Measurements from ENCODE around the gene TTPAL. TPM values are rescaled to one million over a fixed set of nuclear protein-coding genes. Genes with fewer than 3 reads are reported as not detected.

TTPAL gene
- total and polyA plus RNA-seq, 7 donors: 3.0 to 10.0 (median 7.2) TPM

DNA sequence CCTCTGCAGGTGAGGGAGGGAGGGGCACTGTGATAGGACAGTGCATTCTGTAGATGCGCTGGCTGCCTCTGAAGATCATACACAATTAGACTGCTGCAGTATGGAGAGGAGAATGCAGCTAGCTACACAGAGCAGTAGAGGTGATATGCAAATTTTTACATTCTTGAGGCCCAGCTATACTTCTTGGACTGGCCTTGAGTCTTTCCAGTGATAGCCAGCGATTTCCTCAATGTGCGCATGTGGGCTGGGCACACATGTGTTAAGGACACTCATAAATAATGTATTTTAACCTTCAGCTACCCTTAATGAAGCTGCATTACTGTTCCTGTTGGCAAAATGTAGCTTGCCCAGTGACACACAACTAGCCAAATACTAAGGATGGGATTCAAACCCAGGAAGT is 19.0 kb downstream of the TTPAL start:
- no peak for DNase-seq
- intact Hi-C loops (cut with DNase I): no loop called here
- Histone ChIP-seq H3K27me3 (no peaks in the 10 kb centered on the region), H3K4me3 (no peak overlapping the region), H3K4me1 (peaks cover 0 to 7% (median 2%) of the 10 kb centered on the region in 4 donors), H3K9me3 (no peaks in the 10 kb centered on the region), H3K36me3 (peaks cover 12 to 100% (median 51%) of the 10 kb centered on the region in 4 donors), H3K27ac (peak overlapping the region in 3 of 4 donors; percentile 13 to 67 (median 23))
- TF ChIP-seq, protein P1, sequence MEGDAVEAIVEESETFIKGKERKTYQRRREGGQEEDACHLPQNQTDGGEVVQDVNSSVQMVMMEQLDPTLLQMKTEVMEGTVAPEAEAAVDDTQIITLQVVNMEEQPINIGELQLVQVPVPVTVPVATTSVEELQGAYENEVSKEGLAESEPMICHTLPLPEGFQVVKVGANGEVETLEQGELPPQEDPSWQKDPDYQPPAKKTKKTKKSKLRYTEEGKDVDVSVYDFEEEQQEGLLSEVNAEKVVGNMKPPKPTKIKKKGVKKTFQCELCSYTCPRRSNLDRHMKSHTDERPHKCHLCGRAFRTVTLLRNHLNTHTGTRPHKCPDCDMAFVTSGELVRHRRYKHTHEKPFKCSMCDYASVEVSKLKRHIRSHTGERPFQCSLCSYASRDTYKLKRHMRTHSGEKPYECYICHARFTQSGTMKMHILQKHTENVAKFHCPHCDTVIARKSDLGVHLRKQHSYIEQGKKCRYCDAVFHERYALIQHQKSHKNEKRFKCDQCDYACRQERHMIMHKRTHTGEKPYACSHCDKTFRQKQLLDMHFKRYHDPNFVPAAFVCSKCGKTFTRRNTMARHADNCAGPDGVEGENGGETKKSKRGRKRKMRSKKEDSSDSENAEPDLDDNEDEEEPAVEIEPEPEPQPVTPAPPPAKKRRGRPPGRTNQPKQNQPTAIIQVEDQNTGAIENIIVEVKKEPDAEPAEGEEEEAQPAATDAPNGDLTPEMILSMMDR (IDR thresholded peaks at IDR 0.05): no peak
- no peak for TF ChIP-seq POLR2AphosphoS5 (IDR thresholded peaks at IDR 0.05)
- WGBS, 2 donors: 85 to 97% methylated on average over 3 of the region's 3 CpGs

DNA sequence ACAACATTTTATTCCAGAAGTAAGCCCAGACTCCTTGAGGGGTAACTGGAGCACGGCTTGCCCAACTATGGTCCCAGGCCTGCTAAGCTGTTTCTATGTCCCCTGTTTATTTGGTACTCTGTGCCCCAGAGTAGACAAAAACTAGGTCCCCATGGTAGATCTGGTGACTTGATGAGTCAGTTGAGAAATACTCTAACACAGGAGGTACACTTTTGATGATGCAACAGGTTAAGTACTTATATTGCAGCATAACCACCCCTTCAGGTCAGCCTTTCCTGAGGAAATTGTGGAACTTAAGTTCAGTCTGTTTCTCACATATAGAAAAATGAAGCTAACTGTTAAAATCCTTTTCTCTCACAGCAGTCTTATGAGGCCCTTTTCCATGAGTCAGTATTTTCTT is 19.6 kb downstream of the TTPAL start:
- no peak for DNase-seq
- intact Hi-C loops (cut with DNase I): no loop called here
- TF ChIP-seq POLR2A (IDR thresholded peaks at IDR 0.05) (no peak), POLR2AphosphoS5 (IDR thresholded peaks at IDR 0.05) (peak; percentile 7 to 31 (median 16))
- Histone ChIP-seq H3K27me3 (no peaks in the 10 kb centered on the region), H3K4me3 (no peak overlapping the region), H3K27ac (peak overlapping the region; percentile 19 to 67 (median 40)), H3K36me3 (peaks cover 18 to 100% (median 52%) of the 10 kb centered on the region in 4 donors), H3K9me3 (no peaks in the 10 kb centered on the region), H3K4me1 (peaks cover 0 to 7% (median 2%) of the 10 kb centered on the region in 4 donors)
- WGBS, 2 donors: 96 to 97% methylated on average over 1 of the region's 1 CpG

DNA sequence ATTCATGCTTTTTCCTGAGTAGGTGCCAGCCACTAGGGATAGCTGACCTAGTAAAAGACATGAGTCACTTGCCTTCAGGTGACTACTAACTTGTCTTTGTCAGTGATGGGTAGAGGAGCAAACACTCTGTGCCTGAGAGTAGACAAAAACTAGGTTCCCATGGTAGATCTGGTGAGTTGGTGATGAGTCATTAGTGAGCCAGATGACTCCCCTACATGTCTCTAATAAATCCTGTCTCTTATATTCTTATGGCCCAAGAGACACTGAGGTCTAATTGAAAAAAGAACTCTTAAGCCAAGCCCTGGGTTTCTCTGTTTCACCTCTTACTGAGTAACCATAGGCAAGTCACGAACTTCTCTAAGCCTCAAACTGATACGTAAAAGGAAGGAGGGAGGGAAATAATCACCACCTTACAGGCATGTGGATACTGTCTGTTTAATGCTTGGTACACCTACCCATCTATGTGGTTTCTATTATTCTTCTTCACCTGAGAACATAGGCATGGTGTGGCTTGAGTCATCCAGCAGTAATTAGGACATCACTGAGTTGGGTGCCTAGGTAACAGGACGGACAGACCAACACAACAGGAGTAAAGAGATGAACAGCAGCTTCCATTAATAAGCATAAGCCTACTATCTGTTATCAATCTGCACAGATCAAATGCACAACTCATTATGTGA is 20.3 kb downstream of the TTPAL start:
- peaks cover 0 to 7% (median 2%) of the 10 kb centered on the region in 4 donors for H3K4me1 ChIP-seq
- intact Hi-C loops (cut with DNase I): no loop called here
- H3K9me3 ChIP-seq: no peaks in the 10 kb centered on the region
- WGBS, 2 donors: 87 to 96% methylated on average over 3 of the region's 3 CpGs
- DNase-seq: peak; percentile 28
- H3K36me3 ChIP-seq: peaks cover 25 to 100% (median 54%) of the 10 kb centered on the region in 4 donors
- H3K4me3 ChIP-seq: no peak overlapping the region
- H3K27me3 ChIP-seq: no peaks in the 10 kb centered on the region
- no peak for TF ChIP-seq POLR2A (IDR thresholded peaks at IDR 0.05)
- peak in 2 of 4 donors; percentile 1 to 5 for TF ChIP-seq POLR2AphosphoS5 (IDR thresholded peaks at IDR 0.05)
- no peak for TF ChIP-seq EP300 (IDR thresholded peaks at IDR 0.05)
- TF ChIP-seq, protein P1 (IDR thresholded peaks at IDR 0.05): no peak
- H3K27ac ChIP-seq: peak overlapping the region; percentile 19 to 67 (median 40)

DNA sequence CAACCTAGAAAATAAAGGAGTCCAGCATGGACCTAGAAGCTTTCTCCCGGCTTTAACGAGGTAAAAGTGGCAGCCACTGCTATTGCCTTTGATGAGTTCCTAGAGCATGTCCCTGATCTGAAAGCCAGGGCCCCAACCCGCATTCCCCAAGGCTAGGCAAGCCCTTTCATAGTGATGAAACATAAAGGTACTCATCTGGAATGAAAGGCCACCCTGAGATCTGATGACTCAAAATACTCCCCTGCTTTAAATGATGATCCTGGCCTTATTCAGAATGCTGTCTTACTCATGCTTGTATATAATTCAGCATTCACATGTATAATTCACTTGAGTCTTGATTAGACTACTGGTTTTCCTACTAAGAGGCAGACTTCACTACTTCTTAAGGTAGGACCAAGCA is 21.3 kb downstream of the TTPAL start:
- H3K36me3 ChIP-seq: peaks cover 31 to 100% (median 63%) of the 10 kb centered on the region in 4 donors
- no peaks in the 10 kb centered on the region for H3K27me3 ChIP-seq
- TF ChIP-seq POLR2A (IDR thresholded peaks at IDR 0.05): no peak
- no peak for TF ChIP-seq EP300 (IDR thresholded peaks at IDR 0.05)
- TF ChIP-seq, protein P1 (IDR thresholded peaks at IDR 0.05): no peak
- TF ChIP-seq POLR2AphosphoS5 (IDR thresholded peaks at IDR 0.05): no peak
- peaks cover 0 to 7% (median 2%) of the 10 kb centered on the region in 4 donors for H3K4me1 ChIP-seq
- H3K27ac ChIP-seq: peak overlapping the region in 1 of 4 donors; percentile 67
- intact Hi-C loops (cut with DNase I): no loop called here
- DNase-seq: peak; percentile 35
- H3K4me3 ChIP-seq: no peak overlapping the region
- 83 to 90% methylated on average over 3 of the region's 3 CpGs for WGBS, 2 donors
- H3K9me3 ChIP-seq: no peaks in the 10 kb centered on the region

DNA sequence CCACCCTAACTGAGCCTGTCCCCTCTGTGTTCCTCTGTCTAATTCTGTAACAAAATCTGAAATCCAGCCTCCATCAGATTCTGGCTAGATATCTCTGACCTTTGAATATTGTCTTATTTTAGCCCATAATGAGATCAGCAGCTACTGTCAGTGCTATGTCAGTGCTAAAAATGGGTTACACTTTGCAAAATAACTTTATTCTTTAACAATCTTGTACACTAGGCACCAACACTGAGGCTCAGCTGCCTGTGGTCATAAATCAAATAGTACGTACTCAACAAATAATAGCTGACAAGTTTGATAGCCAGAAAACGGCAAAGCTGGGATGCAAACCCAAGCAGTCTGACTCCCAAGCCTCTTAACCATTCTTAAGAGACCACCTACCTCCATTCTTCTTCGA is 22.1 kb downstream of the TTPAL start:
- Histone ChIP-seq H3K9me3 (no peaks in the 10 kb centered on the region), H3K27me3 (no peaks in the 10 kb centered on the region), H3K36me3 (peaks cover 33 to 100% (median 66%) of the 10 kb centered on the region in 4 donors), H3K27ac (no peak overlapping the region), H3K4me3 (no peak overlapping the region), H3K4me1 (peaks cover 0 to 7% (median 2%) of the 10 kb centered on the region in 4 donors)
- no peak for DNase-seq
- 79 to 84% methylated on average over 3 of the region's 3 CpGs for WGBS, 2 donors
- TF ChIP-seq POLR2A (IDR thresholded peaks at IDR 0.05) (no peak), EP300 (IDR thresholded peaks at IDR 0.05) (no peak), POLR2AphosphoS5 (IDR thresholded peaks at IDR 0.05) (no peak)
- TF ChIP-seq, protein P1 (IDR thresholded peaks at IDR 0.05): no peak
- intact Hi-C loops (cut with DNase I): no loop called here

Measured in sigmoid colon (tissue), 7 donors.